HUES64 (cell line): ENCODE measurements around the gene TRIM74. TPM values are rescaled to one million over a fixed set of nuclear protein-coding genes. Genes with fewer than 3 reads are reported as not detected.
A peak's percentile ranks its signal among the peaks of the same experiment; 100 is the strongest.
"Not testable (repeated sequence)": the region's sequence is repeated elsewhere in the genome, so short reads cannot be mapped to it uniquely, and the experiment has no call there.

Source experiments
- H3K27ac ChIP-seq: 2 replicates; pipeline ENCODE4 v1.7.0; 2013; ENCODE audit warnings: low read depth, low read length, inconsistent platforms
- H3K27me3 ChIP-seq: 2 replicates; pipeline ENCODE4 v1.6.1; 2013; ENCODE audit warnings: mild to moderate bottlenecking, low read length; ENCODE audit not compliant: insufficient read depth
- H3K36me3 ChIP-seq: 2 replicates; pipeline ENCODE4 v1.6.1; 2013; ENCODE audit warnings: mild to moderate bottlenecking, low read length; ENCODE audit not compliant: insufficient read depth
- H3K4me1 ChIP-seq: 2 replicates; pipeline ENCODE4 v1.6.1; 2013; ENCODE audit warnings: mild to moderate bottlenecking, low read length, moderate library complexity; ENCODE audit not compliant: insufficient read depth
- H3K4me3 ChIP-seq: 2 replicates; pipeline ENCODE4 v1.5.1; 2013; ENCODE audit warnings: mild to moderate bottlenecking, low read length, moderate library complexity
- H3K9ac ChIP-seq: 2 replicates; pipeline ENCODE4 v1.6.1; 2013; ENCODE audit warnings: mild to moderate bottlenecking, low read depth, low read length
- H3K9me3 ChIP-seq: 2 replicates; pipeline ENCODE4 v1.6.1; 2013; ENCODE audit warnings: low read depth, low read length; ENCODE audit not compliant: insufficient read depth
- WGBS: fragments of 150-250, 120-280 bp; methylation state at CpG from one replicate; pipeline ENCODE4 v1.1.7; 2013; ENCODE audit warnings: missing lambda C conversion rate; 5-methylcytosine and 5-hydroxymethylcytosine counted together
- polyA plus RNA-seq, 2 experiments: library from polyadenylated mRNA; stranded (reverse); fragments of 50-300 nt; gene quantifications; one replicate each; pipeline ENCODE4 v1.2.3, GENCODE V29; 2013

The TRIM74 gene
- polyA plus RNA-seq (2013, experiment 1 of 2): not detected
- polyA plus RNA-seq (2013, experiment 2 of 2): not detected

DNA sequence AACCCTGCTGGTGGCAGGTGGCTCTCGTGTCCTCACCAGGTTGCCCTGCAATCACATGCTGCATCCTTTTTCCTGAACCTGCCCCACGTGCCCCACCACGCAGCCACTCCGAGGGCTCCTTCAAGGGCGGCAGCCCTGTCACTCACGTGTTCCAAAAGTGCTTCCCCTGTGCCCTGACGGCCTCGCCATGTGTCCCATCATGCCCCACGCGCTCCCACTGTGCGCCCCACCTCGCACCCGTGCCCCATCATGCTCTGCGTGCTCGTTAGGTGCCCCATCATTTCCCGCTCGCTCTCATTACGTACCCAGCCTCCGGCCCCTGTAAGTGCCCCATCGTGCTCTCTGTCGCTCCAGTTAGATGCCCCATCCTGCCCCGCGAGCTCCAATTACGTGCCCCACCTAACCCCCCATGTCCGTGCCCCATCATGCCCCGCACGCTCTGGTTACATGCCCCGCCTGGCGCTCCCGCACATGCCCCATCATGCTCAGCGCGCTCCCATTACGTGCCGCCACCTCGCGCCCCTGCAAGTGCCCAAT is at the start of gene TRIM74:
TSS of gene TRIM74 (minus strand) at position 487 of the 537 bp plus-strand sequence. CDS start 3,309 bp downstream, outside the sequence.
- H3K9ac ChIP-seq, H3K27me3 ChIP-seq, H3K27ac ChIP-seq, H3K9me3 ChIP-seq, H3K4me3 ChIP-seq, H3K4me1 ChIP-seq, H3K36me3 ChIP-seq: not testable (repeated sequence)
- 98% methylated on average over 10 of the region's 36 CpGs for WGBS

DNA sequence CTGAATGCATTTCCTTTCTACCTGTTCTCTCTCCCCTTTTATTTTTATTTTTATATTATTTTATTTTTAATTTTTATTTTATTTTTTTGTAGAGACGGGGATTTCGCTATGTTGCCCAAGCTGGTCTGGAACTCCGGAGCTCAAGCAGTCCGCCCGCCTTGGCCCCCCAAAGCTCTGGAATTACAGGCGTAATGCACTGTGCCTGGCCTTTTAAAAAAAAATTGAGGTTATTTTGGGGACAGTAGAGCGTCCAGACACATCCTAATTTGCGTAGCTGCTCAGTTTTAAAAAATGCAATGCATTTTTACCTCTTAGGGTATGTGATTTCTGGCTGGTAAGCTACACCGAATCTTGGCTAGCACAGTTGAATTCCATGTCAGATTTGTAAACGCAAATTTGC is 37.2 kb upstream of the TRIM74 start:
- H3K9me3 ChIP-seq, H3K27ac ChIP-seq, H3K36me3 ChIP-seq, H3K27me3 ChIP-seq, H3K4me1 ChIP-seq: not testable (repeated sequence)
- peak overlapping the region; percentile 59 for H3K4me3 ChIP-seq
- WGBS: 38% methylated on average over 9 of the region's 10 CpGs
- peak overlapping the region; percentile 60; the same call in 1 of the 2 replicates for H3K9ac ChIP-seq

DNA sequence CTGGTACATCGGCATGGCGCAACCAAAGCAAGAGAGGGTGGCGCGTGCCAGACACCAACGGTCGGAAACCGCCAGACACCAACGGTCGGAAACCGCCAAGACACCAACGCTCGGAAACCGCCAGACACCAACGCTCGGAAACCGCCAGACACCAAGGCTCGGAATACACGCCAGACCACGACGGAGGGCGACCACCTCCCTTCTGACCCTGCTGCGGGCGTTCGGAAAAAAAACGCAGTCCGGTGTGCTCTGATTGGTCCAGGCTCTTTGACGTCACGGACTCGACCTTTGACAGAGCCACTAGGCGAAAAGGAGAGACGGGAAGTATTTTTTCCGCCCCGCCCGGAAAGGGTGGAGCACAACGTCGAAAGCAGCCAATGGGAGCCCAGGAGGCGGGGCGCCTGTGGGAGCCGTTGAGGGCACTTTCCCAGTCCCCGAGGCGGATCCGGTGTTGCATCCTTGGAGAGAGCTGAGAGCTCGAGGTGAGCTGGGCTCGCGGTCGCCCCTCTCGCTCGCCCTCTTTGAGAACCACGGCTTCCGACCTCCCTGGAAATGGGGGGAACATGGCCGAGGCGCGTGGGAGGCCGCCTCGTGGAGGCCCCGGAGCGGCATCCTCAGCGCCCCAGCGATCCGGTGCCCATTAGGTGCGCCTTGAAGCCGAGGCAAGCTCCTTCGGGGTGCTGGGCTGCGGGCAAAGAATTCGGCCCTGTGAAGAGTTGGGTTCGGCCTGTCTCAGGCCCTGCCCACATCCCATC is 36.6 kb upstream of the TRIM74 start:
- H3K9me3 ChIP-seq, H3K27me3 ChIP-seq, H3K4me1 ChIP-seq, H3K36me3 ChIP-seq: not testable (repeated sequence)
- WGBS: under 1% methylated on average over 36 of the region's 66 CpGs
- peak overlapping the region; percentile 72 for H3K4me3 ChIP-seq
- H3K27ac ChIP-seq: peak overlapping the region; percentile 89; the same call in 1 of the 2 replicates
- peak overlapping the region; percentile 90 for H3K9ac ChIP-seq

DNA sequence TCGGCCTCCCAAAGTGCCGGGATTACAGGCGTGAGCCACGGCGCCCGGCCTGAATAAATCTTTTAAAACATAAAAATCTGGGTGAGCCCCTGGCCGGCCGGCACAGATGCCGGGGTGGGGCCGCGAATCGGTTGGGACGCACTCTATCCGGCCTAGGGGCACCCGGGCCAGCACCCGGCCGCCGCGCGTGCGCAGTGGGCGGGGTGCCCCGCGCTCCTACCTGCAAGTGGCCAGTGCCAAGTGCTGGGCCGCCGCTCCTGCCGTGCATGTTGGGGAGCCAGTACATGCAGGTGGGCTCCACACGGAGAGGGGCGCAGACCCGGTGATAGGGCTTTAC is 36.1 kb upstream of the TRIM74 start:
- H3K36me3 ChIP-seq, H3K4me1 ChIP-seq, H3K9me3 ChIP-seq, H3K27me3 ChIP-seq: not testable (repeated sequence)
- WGBS: 0% methylated on average over 12 of the region's 30 CpGs
- Histone ChIP-seq H3K4me3 (peak overlapping the region; percentile 72), H3K27ac (peak overlapping the region; percentile 89; the same call in 1 of the 2 replicates), H3K9ac (peak overlapping the region; percentile 90)

GRCh38 chr7:72997887-72998468 is 28.7 kb upstream of the TRIM74 start:
- not testable (repeated sequence) for H3K4me3 ChIP-seq, H3K4me1 ChIP-seq, H3K9me3 ChIP-seq, H3K36me3 ChIP-seq, H3K27ac ChIP-seq, H3K9ac ChIP-seq, H3K27me3 ChIP-seq
- no CpG with 5 or more reads among the region's 11 CpGs for WGBS

DNA sequence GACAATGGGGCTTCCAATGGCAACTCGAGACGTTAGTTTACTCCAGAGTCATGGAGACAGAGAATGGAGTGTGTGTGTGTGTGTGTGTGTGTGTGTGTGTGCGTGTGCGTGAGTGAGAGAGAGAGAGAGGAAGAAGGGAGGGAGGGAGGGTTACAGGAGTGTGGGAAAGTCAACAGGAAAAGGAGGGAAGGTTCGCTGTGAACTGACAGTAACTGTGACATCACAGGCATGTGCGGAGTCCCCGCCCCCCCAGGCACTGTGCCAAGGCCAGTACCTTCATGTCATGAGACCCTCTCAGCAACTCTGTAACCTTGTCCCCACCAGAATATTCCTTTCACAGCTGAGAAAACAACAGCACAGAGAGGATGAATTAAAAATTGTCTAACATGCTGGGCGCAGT is 28.2 kb upstream of the TRIM74 start:
- not testable (repeated sequence) for H3K9ac ChIP-seq, H3K27ac ChIP-seq, H3K9me3 ChIP-seq, H3K36me3 ChIP-seq, H3K27me3 ChIP-seq, H3K4me1 ChIP-seq, H3K4me3 ChIP-seq
- 98% methylated on average over 3 of the region's 8 CpGs for WGBS

DNA sequence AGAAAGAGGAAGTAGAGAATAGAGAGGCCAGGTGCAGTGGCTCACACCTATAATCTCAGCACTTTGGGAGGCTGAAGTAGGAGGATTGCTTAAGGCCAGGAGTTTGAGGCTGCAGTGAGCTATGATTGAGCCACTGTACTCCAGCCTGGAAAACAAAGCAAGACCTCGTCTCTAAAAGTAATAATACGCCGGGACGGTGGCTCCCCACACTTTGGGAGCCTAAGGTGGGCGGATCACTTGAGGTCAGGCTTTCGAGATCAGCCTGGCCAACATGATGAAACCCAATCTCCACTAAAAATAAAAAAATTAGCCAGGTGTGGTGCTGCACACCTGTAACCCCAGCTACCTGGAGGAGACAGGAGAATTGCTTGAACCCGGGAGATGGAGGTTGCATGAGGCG is 26.2 kb upstream of the TRIM74 start:
- H3K4me3 ChIP-seq, H3K9me3 ChIP-seq, H3K36me3 ChIP-seq, H3K27ac ChIP-seq, H3K4me1 ChIP-seq, H3K27me3 ChIP-seq, H3K9ac ChIP-seq: not testable (repeated sequence)
- WGBS: 100% methylated on average over 5 of the region's 8 CpGs

DNA sequence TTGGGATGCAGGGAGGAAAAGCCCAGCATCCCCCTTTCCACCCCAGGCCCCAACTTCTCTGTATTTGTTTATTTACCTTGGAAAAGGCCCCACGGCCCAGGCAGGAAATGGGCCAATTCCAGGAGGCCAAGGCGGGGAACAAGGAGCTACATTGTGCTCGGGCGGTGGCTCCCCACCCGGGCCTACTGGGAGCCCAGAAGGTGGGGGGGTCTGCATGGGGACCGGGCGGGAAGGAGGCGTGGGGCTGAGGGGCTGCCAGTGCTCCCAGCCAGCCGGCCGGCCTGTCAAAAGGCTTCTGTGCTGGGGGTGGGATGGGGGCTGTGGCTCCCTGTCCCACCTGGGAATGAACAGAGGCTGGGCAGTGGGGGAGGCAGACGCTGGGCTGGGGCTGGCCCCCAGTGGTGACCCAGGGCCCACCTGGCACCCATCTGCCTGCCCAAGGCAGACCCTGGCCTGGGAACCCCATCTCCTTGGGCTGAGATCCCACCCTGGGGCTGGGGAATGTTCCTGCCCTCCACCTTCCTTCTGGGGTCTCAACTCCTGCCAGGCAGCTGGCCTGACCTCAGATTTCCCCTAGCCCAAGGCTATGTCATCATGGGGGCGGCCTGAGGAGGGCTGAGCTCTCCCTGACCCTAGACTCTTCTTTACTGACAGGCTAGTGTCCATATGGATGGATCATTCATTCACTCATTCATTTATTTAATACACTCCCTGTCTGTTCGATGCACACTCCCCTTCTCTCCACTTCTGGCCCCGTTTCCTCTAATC is 21.1 kb upstream of the TRIM74 start:
- not testable (repeated sequence) for H3K27ac ChIP-seq
- WGBS: no CpG with 5 or more reads among the region's 14 CpGs

GRCh38 chr7:72982084-72982483 is 12.8 kb upstream of the TRIM74 start:
- H3K9me3 ChIP-seq, H3K27ac ChIP-seq, H3K9ac ChIP-seq, H3K4me3 ChIP-seq, H3K27me3 ChIP-seq, H3K36me3 ChIP-seq, H3K4me1 ChIP-seq: not testable (repeated sequence)
- no CpG with 5 or more reads among the region's 11 CpGs for WGBS

More for the DNA sequence above, 21.1 kb upstream of the TRIM74 start:
- H3K36me3 ChIP-seq, H3K4me1 ChIP-seq, H3K9me3 ChIP-seq, H3K27me3 ChIP-seq, H3K4me3 ChIP-seq, H3K9ac ChIP-seq: not testable (repeated sequence)

DNA sequence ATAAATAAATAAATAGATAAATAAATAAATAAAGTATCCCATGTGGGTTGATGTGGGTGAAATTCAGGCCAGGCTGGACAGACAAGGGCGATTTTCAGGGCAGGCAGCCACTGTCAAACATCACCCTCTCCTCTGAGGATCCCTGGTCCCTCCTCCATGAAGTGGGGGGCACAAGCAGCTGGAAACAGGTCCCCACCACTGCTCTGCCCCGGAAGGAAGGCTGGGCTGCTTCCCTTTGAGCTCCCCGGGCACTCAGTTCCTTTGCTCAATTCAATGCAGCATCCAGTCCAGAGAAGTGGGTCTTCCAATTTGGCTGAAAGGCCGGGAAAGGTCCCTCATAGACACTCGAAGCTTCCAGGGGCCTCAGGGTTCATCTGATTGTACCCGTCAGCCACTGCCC is 11.1 kb upstream of the TRIM74 start:
- not testable (repeated sequence) for H3K9me3 ChIP-seq, H3K27ac ChIP-seq, H3K4me1 ChIP-seq, H3K36me3 ChIP-seq, H3K4me3 ChIP-seq, H3K9ac ChIP-seq, H3K27me3 ChIP-seq
- 71% methylated on average over 1 of the region's 6 CpGs for WGBS

DNA sequence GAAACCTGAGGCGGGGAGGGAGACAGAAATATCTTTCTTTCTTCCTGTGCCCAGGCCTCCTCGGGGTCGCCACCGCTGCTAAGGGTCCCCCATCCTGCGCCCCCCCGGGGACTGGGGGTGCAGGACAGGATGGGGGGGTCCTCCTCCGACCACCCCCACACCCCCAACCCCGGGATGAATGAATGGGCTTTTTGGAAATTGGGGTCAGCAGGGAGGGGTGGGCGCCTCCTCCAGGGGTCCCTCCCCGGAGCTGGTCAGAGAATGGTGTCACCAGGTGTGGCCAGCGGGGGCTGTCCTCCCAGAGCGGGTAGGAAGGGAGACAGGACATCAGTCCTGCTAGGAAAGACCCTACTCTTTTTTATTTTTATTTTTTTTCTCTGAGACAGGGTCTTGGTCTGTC is 7.2 kb upstream of the TRIM74 start:
- no CpG with 5 or more reads among the region's 12 CpGs for WGBS
- not testable (repeated sequence) for H3K4me1 ChIP-seq, H3K36me3 ChIP-seq, H3K9me3 ChIP-seq, H3K27ac ChIP-seq, H3K27me3 ChIP-seq, H3K9ac ChIP-seq, H3K4me3 ChIP-seq
